HG03469 (cell line): ENCODE results near the gene AGO1.
"Not testable (repeated sequence)": the region's sequence is repeated elsewhere in the genome, so short reads cannot be mapped to it uniquely, and the experiment has no call there.

Source experiments
- ATAC-seq: cut with Tn5 transposase; IDR thresholded peaks from one replicate; pipeline ENCODE4 v1.9.1; 2021; ENCODE audit warnings: mild to moderate bottlenecking, moderate library complexity, moderate number of reproducible peaks; ENCODE audit not compliant: unreplicated experiment

The AGO1 gene

DNA sequence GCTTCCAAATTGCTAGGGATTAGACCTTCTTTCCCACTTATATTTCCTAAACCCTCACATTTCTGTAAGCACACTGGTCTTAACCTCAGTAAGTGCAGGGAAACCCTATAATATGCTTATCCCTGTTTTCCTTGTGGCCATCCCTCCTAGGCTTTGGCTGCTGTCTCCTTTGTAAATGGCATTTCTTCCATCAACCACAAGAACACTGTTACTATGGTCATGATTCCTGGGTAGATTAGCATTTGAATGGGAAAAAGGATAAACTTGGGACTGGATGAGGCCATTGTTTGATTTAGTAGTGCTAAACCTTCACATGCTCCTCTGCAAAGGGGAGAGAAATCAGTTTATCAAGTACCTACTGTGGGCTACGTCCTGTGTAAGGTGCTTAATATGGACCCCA, 31.7 kb downstream of the AGO1 start:
- no peak for ATAC-seq

DNA sequence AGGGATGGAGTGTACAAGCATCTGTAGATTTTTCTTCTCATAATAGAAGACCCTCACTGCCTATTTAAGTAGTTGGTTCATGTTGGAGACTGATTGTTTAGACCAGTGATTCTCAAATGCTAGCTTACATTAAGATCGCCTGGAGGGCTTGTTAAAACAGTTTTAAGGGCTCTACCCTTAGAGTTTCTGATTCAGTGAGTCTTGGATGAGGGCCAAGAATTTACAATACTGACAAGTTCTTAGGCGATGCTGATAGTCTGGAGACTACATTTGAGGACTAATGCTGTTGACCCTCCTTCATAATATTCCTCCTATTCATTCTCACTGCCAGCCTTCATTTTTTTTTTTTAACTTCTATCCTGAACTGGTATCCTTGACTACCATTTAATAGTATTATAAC, 32.7 kb downstream of the AGO1 start:
- ATAC-seq, result no peak

- ATAC-seq, result no peak
Observed at GRCh38 chr1:35923791-35924221, 40.8 kb downstream of the AGO1 start.

- no peak for ATAC-seq
Observed at GRCh38 chr1:35924838-35925237, 41.8 kb downstream of the AGO1 start.

GRCh38 chr1:35925741-35926140, 42.7 kb downstream of the AGO1 start:
- no peak for ATAC-seq

DNA sequence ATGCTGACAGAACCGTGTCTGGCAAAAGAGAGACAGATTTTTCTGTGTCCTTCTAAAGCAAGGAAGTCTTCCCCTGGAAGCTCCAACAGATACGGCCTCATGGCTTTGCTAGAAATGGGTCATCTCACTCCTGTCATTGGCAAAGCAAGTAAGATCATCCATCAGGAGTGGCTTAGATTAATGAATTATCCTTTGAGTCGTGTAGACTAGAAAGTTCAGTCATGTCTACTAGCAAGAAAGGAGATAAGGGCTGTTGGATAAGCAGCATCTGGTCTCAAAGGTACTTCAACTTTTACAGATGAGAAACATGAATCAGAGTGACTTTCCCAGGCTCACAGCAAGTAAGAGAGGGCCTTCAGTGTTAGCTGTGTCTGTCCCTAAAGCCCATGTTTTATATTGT, 44.5 kb downstream of the AGO1 start:
- no peak for ATAC-seq

GRCh38 chr1:35929730-35930592, 47.0 kb downstream of the AGO1 start:
- ATAC-seq, result no peak

GRCh38 chr1:35930593-35931445, 47.8 kb downstream of the AGO1 start, which contains the start of gene AGO3:
Gene AGO3 (plus strand): TSS chr1:35931105. CDS start chr1:35931427, 322 bp downstream.
- ATAC-seq, result peak; percentile 48

GRCh38 chr1:35931446-35932157, 48.6 kb downstream of the AGO1 start:
- peak; percentile 17 for ATAC-seq

GRCh38 chr1:35932158-35932636, 49.2 kb downstream of the AGO1 start:
- no peak for ATAC-seq

GRCh38 chr1:35932941-35933340, 49.9 kb downstream of the AGO1 start:
- ATAC-seq, result no peak

GRCh38 chr1:35935442-35936388, 52.7 kb downstream of the AGO1 start:
- ATAC-seq, result no peak

DNA sequence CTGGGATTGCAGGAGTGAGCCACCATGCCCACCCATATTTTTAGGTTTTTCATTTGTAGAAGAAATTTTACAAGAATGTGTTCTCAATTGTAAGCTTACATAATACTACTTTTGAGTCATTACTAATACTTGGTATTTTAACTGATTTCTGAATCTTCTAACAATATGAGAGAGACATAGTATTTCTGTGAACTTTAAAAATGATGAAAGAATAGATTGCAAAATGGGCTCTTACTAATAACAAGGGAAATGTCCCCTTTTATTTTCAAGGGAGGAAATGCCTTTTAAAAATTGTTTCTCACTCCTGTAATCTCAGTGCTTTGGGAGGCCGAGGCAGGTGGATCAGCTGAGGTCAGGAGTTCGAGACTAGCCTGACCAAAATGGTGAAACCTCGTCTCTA, 53.8 kb downstream of the AGO1 start:
- no peak for ATAC-seq

DNA sequence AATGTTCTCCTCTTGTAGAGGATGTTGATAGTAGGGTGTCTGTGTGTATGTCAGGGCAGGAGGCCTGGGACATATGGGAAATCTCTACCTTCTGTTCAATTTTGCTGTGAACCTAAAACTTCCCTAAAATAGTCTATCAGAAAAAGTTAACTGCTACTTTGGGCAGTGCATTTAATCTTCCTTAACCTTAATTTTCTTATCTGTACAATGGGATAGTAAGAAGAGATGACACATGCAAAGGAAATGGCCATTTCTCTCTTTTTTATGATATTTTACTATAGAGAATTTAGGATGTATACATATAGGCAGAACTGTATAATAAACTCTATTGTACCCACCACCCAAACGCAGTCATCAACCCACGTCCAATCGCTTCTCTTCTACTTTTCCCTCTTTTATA, 56.5 kb downstream of the AGO1 start:
- no peak for ATAC-seq

GRCh38 chr1:35945327-35945726, 62.3 kb downstream of the AGO1 start:
- ATAC-seq, result no peak

DNA sequence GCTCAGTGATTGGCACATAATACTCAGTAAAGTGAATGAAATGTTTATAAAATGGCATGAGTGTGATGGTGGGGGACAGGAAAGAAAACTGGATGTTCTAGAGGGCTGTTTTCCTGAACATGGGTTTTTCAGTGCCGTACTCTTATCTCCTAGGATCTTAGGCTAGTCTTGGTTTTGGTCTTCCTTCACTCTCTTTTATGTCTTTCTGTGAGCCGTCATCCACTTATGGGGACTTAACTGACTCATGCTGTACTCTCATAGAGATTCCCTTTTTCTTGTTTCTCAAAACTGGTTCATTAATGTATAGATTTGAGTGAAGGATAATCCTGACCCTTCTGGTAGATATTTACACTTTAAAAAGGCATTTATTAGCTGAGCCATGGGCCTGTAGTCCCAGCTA, 64.5 kb downstream of the AGO1 start:
- no peak for ATAC-seq

DNA sequence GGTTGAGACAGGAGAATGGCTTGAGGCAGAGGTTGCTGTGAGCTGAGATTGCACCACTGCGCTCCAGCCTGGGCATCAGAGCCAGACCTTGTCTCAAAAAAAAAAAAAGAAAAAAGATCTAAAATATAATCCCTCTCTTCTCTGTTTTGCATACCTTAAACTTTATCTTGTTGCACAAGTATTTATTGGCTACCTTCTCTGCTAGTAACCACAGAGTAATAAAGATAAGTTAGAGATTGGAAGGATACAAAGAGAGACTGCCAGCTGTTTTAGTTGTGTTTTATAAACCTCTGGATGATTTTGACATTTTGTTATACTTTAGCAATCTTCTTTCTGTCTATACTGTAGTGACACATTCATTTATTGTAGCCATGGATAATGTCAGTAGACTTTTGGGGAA, 75.5 kb downstream of the AGO1 start:
- ATAC-seq, result no peak

- ATAC-seq, result no peak
Observed at GRCh38 chr1:35959304-35959703, 76.3 kb downstream of the AGO1 start.

- ATAC-seq, result no peak
Observed at GRCh38 chr1:35962952-35963351, 79.9 kb downstream of the AGO1 start.

GRCh38 chr1:35964277-35964676, 81.3 kb downstream of the AGO1 start:
- ATAC-seq, result not testable (repeated sequence)
